T-helper 1 cell treated with Interleukin-12 subunit alpha and Interleukin-12 subunit beta and Interleukin-4 antibody, amounts not matched to agents 30 μg/mL and 1 μg/mL, for 36 hours (primary cell): ENCODE results near the gene PLIN5.

Experiments
- H3K27ac Mint-ChIP-seq: one replicate; pipeline ENCODE4 v1.8.0; 2021; ENCODE audit warnings: mild to moderate bottlenecking, mixed read lengths
- H3K27me3 Mint-ChIP-seq: one replicate; pipeline ENCODE4 v1.8.0; 2021; ENCODE audit warnings: low read depth, mixed read lengths
- H3K36me3 Mint-ChIP-seq: one replicate; pipeline ENCODE4 v1.8.0; 2021; ENCODE audit warnings: low read depth, mixed read lengths
- H3K4me1 Mint-ChIP-seq: one replicate; pipeline ENCODE4 v1.8.0; 2021; ENCODE audit warnings: low read depth, mixed read lengths
- H3K4me3 Mint-ChIP-seq: one replicate; pipeline ENCODE4 v1.8.0; 2021; ENCODE audit warnings: mild to moderate bottlenecking, moderate library complexity, mixed read lengths
- H3K9me3 Mint-ChIP-seq: one replicate; pipeline ENCODE4 v1.8.0; 2021; ENCODE audit warnings: mixed read lengths

Gene PLIN5

GRCh38 chr19:4524808-4525562 is 10.0 kb downstream of the PLIN5 start:
- H3K9me3 Mint-ChIP-seq: no peaks in the 10 kb centered on the region
- H3K4me1 Mint-ChIP-seq: no peaks in the 10 kb centered on the region
- no peaks in the 10 kb centered on the region for H3K36me3 Mint-ChIP-seq
- no peak overlapping the region for H3K4me3 Mint-ChIP-seq
- no peaks in the 10 kb centered on the region for H3K27me3 Mint-ChIP-seq
- H3K27ac Mint-ChIP-seq: no peak overlapping the region

DNA sequence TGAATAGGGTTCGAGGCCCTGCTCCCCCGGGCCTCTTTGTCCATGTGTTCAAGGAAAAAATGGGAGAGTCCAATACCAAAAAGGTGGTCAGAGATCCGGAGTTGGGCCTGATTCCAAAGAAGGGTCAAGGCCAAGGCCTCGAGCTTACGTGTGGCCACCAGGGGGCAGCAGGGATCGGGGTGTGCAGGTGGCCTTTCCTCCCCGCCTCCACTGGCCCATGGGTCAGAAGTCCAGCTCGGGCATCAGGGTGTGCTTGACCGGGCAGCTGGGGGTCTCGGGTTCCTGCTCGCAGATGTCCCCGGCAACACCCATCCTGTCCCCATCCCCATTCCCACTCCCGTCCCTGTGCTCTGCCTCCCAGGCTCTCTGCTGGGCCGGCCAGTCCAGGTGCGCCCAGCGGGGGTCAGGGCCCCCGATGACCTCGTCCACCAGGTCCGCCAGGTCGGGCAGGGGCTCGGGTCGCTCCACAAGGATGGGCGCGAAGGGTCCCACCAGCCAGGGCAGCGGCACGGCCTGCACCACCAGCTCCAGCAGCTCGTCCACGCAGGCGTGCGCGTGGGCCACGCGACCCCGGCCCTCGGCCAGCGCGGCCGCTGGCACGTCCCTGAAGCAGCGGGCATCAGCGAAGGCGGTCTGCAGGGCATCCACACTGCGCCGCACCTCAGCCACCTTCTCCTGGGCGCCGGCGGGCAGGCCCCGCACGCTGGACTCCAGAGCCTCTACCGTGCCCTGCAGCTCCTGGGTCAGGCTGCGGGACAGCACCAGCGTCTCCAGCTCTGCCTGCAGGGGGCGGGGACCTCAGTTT is 11.5 kb downstream of the PLIN5 start:
- Mint-ChIP-seq H3K4me3 (no peak overlapping the region), H3K4me1 (no peaks in the 10 kb centered on the region), H3K27ac (no peak overlapping the region), H3K27me3 (no peaks in the 10 kb centered on the region), H3K36me3 (no peaks in the 10 kb centered on the region), H3K9me3 (no peaks in the 10 kb centered on the region)

DNA sequence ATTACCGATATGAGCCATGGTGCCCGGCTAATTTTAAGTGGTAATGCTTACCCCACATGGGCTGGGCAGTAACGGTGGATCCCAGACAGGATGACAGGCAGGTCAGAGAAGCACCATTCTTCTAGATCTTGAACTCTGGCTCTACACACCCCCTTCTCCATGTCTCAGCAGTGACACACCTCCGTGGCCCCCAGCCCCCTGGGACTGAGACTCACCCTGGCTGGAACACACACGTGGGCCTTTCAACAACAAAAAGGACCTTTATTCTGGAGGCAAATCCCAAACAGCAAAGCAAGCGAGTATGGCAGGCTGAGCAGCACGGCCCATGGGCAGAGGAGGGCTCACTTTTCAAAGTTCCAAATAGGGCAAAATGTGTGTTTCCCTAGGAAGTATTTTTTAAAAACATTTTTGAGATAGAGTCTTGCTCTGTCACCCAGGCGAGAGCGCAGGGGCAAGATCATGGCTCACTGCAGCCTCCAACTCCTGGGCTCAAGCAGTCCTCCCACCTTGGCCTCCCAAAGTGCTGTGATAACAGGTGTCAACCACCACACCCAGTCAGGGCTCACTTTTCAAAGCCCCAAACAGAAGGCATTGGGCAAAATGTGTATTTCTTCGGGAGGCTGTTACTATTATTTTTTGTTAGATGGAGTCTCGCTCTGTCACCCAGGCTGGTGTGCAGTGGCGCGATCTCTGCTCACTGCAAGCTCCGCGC is 12.6 kb downstream of the PLIN5 start:
- H3K4me1 Mint-ChIP-seq: no peaks in the 10 kb centered on the region

DNA sequence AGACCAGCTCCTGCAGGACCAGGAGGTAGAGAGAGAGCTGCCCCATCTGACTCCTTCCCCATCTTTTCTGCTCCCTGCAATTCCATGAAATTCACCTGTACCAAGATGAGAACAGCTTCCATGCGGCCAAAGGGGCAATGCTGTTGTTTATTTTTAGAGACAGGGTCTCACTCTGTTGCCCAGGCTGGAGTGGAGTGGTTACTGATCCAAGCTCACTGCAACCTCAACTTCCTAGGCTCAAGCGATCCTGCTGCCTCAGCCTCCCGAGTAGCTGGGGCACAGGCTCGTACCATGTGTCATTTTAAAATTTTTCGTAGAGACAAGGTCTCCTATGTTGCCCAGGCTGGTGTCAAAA is 13.2 kb downstream of the PLIN5 start:
- no peaks in the 10 kb centered on the region for H3K36me3 Mint-ChIP-seq
- H3K27ac Mint-ChIP-seq: no peak overlapping the region
- no peaks in the 10 kb centered on the region for H3K4me1 Mint-ChIP-seq
- no peak overlapping the region for H3K4me3 Mint-ChIP-seq
- no peaks in the 10 kb centered on the region for H3K9me3 Mint-ChIP-seq
- no peaks in the 10 kb centered on the region for H3K27me3 Mint-ChIP-seq

More for the DNA sequence above, 12.6 kb downstream of the PLIN5 start:
- Mint-ChIP-seq H3K27me3 (no peaks in the 10 kb centered on the region), H3K4me3 (no peak overlapping the region), H3K27ac (no peak overlapping the region), H3K36me3 (no peaks in the 10 kb centered on the region), H3K9me3 (no peaks in the 10 kb centered on the region)

GRCh38 chr19:4521170-4521887 is 13.7 kb downstream of the PLIN5 start:
- H3K27ac Mint-ChIP-seq: no peak overlapping the region
- no peaks in the 10 kb centered on the region for H3K4me1 Mint-ChIP-seq
- no peaks in the 10 kb centered on the region for H3K9me3 Mint-ChIP-seq
- H3K4me3 Mint-ChIP-seq: no peak overlapping the region
- no peaks in the 10 kb centered on the region for H3K27me3 Mint-ChIP-seq
- H3K36me3 Mint-ChIP-seq: no peaks in the 10 kb centered on the region

GRCh38 chr19:4519521-4520277 is 15.3 kb downstream of the PLIN5 start:
- no peak overlapping the region for H3K4me3 Mint-ChIP-seq
- no peaks in the 10 kb centered on the region for H3K4me1 Mint-ChIP-seq
- no peak overlapping the region for H3K27ac Mint-ChIP-seq
- H3K9me3 Mint-ChIP-seq: no peaks in the 10 kb centered on the region
- H3K36me3 Mint-ChIP-seq: no peaks in the 10 kb centered on the region
- H3K27me3 Mint-ChIP-seq: no peaks in the 10 kb centered on the region

DNA sequence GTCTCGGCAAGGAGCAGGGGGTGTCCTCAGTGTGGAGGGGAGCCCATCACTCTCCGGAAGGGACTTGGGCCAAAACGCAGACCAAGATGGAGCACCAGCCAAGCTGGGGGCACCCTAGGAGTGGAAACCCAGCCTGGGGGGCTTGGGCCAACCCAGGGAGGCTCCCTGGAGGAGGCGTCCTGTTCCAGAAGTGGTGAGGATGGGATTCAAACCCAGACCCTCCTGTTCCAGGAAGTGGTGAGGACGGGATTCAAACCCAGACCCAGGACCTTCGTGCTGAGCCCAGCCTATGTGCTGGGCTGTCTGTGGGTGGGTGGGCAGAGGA is 15.9 kb downstream of the PLIN5 start:
- no peak overlapping the region for H3K4me3 Mint-ChIP-seq
- no peaks in the 10 kb centered on the region for H3K4me1 Mint-ChIP-seq
- H3K27ac Mint-ChIP-seq: no peak overlapping the region
- H3K9me3 Mint-ChIP-seq: no peaks in the 10 kb centered on the region
- H3K27me3 Mint-ChIP-seq: no peaks in the 10 kb centered on the region
- no peaks in the 10 kb centered on the region for H3K36me3 Mint-ChIP-seq

DNA sequence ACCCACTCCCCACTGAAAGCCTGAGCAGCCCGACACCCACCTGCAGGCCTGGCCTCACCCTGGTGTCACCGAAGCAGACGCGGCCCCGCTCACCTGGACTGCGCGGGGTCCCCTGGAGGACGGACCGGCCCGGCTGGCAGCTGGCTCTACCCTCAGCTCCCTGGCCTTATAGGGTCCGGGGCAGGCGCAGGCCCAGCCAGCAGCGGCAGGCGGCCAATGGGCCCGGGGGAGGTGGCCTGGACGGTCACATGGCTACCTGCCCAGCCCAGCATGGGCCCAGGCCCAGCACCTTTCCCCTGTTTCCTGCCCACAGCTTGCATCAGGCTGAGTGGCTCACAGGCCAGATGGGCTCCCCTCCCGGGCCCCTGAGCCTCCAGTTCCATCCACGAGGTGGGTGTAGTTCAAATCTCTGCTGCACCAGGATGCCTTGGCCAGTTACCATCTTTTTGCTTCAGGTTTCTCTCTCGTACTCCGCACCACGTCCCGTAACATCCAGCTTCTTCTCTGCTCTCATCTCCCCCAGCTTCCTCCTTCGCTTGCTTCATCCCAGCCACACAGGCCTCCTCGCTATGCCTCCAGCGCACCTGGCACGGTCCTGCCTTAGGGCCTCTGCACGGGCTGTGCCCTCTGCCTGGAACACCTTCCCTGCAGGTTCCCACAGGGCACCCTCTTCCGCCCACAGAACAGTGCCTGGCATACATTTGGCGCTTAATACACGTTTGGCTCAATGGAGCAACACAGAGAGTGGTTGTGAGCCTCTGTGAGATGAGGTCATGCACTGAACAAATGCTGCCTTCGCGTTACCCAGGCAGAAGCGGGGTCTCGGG is 16.5 kb downstream of the PLIN5 start, which contains the start of gene PLIN4:
Gene PLIN4, minus strand, starts transcription at position 142 of the 827 bp plus-strand sequence. CDS start 214 bp downstream, outside the sequence.
- H3K9me3 Mint-ChIP-seq: no peaks in the 10 kb centered on the region
- H3K27me3 Mint-ChIP-seq: no peaks in the 10 kb centered on the region
- peak within 1 kb of the TSS; percentile 28 for H3K27ac Mint-ChIP-seq
- no peaks in the 10 kb centered on the region for H3K4me1 Mint-ChIP-seq
- H3K4me3 Mint-ChIP-seq: no peak within 1 kb of the TSS
- no peaks in the 10 kb centered on the region for H3K36me3 Mint-ChIP-seq

- Mint-ChIP-seq H3K27me3 (no peaks in the 10 kb centered on the region), H3K4me3 (no peak overlapping the region), H3K36me3 (no peaks in the 10 kb centered on the region), H3K4me1 (no peaks in the 10 kb centered on the region), H3K9me3 (no peaks in the 10 kb centered on the region), H3K27ac (no peak overlapping the region)
Observed at GRCh38 chr19:4517451-4518057, 17.5 kb downstream of the PLIN5 start.

DNA sequence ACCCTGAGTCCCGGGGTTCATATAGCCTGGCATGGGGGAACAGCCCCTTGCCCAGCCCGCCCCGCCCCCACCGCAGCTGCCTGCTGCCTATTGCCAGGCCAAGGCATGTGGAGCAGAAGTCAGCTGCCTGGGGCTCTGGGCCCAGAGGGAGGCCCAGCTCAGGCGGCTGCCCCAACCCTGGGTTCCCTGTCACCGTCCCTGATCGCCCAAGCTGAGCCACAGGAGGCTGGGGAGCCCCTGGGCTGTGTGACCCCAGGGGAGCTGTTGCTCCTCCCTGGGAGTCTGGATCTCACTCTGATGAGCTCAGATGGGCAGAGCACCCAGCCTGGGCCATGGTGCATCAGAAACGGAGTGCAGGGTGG is 18.1 kb downstream of the PLIN5 start:
- Mint-ChIP-seq H3K27me3 (no peaks in the 10 kb centered on the region), H3K4me1 (no peaks in the 10 kb centered on the region), H3K4me3 (no peak overlapping the region), H3K36me3 (no peaks in the 10 kb centered on the region), H3K9me3 (no peaks in the 10 kb centered on the region), H3K27ac (no peak overlapping the region)

DNA sequence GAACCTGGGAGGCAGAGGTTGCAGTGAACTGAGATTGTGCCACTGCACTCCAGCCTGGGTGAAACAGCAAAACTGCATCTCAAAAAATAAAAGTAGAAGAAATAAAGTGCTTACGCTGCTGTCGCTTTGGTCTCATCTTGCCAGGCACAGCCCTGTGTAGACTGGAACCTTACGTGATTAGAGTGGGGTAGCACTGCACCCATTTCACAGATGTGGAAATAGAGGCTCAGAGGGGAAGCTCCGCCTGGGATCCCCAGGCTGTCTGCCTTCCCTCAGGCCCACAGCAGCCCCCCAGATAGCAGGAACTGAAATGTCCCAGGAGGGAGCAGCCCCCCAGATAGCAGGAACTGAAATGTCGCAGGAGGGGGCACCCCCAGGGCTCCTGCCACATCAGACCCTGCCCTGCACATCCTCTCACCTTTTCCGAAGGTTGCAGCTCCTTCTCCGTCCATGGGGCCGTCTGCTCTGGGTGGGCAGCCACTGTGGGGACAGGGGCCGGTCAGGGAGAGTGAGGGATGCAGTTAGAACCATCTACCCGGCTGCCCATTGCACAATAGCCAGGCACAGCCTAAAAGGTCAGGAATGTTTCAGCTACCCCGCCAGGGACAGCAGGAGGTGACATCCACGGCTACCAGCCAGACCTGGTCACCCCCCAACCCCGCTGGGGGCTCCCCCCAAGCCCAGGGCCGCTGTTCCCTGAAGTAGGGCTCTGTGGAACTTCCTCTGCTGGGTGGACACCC is 18.7 kb downstream of the PLIN5 start:
- H3K9me3 Mint-ChIP-seq: no peaks in the 10 kb centered on the region
- no peaks in the 10 kb centered on the region for H3K4me1 Mint-ChIP-seq
- H3K27ac Mint-ChIP-seq: no peak overlapping the region
- no peaks in the 10 kb centered on the region for H3K27me3 Mint-ChIP-seq
- no peak overlapping the region for H3K4me3 Mint-ChIP-seq
- H3K36me3 Mint-ChIP-seq: no peaks in the 10 kb centered on the region

DNA sequence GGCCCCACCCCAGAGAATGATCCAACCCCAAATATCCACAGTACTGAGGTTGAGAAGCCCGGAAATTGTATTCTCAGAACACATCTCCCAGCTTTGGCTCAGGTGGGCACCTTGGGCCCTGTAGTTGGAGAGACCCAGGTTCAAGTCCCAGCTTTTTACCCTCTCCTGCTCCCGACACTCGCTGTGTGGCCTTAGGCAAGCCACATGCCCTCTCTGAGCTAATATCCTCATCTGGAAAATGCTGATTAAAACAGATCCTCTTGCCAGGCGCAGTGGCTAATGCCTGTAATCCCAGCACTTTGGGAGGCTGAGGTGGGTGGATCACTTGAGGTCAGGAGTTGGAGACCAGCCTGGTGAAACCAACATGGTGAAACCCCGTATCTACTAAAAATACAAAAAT is 19.3 kb downstream of the PLIN5 start:
- Mint-ChIP-seq H3K36me3 (no peaks in the 10 kb centered on the region), H3K9me3 (no peaks in the 10 kb centered on the region), H3K27me3 (no peaks in the 10 kb centered on the region), H3K4me1 (no peaks in the 10 kb centered on the region), H3K4me3 (no peak overlapping the region), H3K27ac (no peak overlapping the region)
